Measurements from ENCODE around the gene MIA3.
"Not testable (repeated sequence)": the region's sequence is repeated elsewhere in the genome, so short reads cannot be mapped to it uniquely, and the experiment has no call there.

MIA3 gene

GRCh38 chr1:222665964-222666363, 48.1 kb downstream of the MIA3 start:
- DNase-seq, result no peak

GRCh38 chr1:222668184-222668583, 50.3 kb downstream of the MIA3 start:
- DNase-seq, result not testable (repeated sequence)

DNA sequence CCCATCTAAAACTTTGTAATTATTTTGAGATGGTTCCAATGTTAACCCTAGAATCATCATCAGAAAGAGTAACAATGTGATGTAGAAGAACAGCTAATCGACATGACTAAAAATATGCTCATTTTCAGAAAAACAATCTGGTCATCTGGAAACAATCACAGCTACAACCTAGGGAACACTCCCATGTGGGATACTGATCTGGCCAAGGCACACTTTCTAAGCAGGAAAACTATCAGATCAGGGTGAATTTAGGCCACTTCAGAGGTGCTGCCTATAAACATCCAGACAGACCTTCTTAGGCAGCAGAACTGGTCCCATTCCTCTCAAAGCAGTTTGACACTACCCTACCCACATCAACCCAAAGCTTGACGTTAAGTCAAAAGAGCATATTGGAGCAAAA, 51.2 kb downstream of the MIA3 start:
- DNase-seq, result not testable (repeated sequence)

DNA sequence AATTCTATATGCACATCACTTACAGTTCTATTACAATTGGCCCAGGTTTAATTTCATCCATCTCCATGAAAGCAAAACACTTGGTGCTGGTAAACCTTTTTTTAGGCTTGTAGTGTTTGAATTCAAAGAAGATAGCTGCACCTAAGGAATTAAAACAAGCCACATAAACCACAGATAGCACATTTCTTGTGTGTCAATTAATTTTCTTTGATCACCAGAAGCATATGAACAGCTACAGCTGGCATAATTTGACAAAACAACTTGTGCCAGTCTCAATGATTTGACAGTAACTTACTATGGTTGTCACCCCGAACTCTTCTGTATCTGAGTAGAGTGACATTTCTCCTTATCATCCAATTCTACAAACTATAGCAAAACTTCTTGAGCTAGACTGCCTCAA, 52.2 kb downstream of the MIA3 start:
- no peak for DNase-seq

GRCh38 chr1:222680080-222680479, 62.2 kb downstream of the MIA3 start:
- DNase-seq, result no peak

- no peak for DNase-seq
These were observed 73.1 kb downstream of the MIA3 start for GRCh38 chr1:222691016-222691415.

DNA sequence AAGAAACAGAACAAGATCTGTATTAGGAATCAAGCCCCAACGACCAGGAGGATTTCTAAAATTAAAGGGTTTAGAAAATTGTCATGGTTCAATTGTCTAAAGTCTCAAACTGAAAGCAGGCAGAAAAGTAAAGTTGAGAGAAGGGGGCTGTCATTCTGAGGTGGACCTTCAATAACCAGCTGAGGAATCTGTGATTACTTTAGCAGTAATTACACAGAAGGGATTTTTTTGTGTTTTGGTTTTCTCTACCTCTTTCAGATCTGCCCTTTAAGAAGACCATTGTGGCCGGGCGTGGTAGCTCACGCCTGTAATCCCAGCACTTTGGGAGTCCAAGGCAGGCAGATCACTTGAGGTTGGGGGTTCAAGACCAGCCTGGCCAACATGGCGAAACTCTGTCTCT, 77.0 kb downstream of the MIA3 start:
- no peak for DNase-seq

GRCh38 chr1:222696741-222697140, 78.8 kb downstream of the MIA3 start:
- no peak for DNase-seq

GRCh38 chr1:222697203-222697602, 79.3 kb downstream of the MIA3 start:
- peak; percentile 21 for DNase-seq

DNA sequence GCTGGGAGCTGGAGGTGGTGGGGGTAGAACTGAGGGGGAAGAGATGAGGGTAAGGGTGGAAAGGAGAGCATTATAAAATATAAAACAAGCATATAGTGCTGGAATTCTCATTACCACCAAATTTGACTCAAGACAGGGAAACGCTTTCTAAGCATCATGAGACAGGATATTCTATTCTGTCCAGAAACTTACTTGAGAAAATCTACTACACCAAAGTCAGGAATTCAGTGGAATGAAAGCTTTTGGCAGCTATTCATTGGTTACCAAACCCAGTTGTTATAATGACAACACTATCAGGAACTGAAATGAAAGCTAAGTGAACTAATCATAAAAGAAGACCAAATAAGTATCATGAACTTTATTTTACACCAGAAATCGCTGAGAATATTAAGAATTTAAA, 79.9 kb downstream of the MIA3 start:
- peak; percentile 6 for DNase-seq

GRCh38 chr1:222702210-222702609, 84.3 kb downstream of the MIA3 start:
- no peak for DNase-seq

GRCh38 chr1:222704260-222704659, 86.4 kb downstream of the MIA3 start:
- no peak for DNase-seq

GRCh38 chr1:222706815-222707214, 88.9 kb downstream of the MIA3 start:
- DNase-seq, result no peak

DNA sequence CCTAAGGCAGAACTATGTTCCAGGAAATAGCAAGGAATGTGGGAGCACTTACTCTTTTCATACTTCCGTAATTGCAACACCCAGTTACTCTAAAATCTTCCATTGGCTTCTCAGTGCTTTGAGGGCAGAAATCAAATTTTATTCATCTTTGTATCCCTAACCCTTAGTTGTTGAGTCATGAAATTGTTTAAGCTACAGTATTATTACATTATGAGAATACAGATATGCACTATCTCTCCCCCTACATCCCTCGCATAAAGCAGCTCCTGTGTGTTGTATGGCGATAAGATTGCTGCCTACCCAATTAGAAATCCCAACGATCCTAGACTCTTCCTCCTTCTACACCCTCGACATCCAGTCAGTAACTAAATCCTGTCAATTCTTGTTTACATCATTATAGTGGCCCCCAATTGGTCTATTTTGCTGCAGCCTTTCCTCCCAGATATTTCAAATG, 91.8 kb downstream of the MIA3 start:
- no peak for DNase-seq

DNA sequence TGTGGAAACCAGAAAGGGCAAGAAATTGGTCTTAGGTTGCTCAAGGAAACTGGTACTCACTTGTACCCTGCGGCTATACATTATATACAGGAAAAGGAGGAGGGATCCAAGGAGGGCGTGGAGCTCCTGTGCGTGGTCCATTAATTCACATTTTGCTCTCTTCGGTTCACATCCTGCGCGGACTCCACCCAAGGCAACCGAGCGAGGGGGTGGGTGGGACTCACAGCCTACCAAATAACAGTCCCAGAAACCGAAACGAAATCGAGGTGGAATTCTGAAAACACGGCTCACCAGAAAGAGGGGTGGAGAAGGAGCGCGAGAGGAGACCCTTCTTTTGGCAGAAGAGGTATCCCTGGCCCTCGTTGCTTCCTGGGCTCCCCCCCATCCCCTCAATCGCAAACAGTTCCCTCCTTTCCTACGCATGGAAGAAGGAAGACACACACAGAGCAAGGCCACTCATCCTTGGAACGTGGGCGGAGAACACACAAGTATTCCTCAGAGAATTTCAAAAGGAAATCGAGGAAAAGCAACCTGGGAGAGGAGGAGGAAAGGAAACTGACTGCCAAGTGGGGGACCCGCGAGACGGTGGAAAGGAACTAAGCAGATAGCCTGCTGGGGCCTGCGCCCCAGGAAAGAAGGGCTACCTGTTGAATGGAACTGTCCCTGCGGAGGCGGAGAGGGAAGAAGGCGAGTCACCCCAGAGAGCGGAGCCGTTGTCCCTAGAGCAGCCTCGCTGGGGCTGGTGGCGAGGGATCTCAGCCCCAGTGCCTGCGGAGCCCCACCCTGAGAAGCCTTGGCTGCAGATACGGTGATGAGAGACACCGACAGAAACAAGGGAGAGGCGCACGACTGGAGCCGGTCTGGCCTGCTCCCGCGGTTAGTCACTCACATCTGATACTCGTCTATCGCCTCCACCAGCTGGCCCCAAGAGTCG, 93.7 kb downstream of the MIA3 start:
- peak; percentile 84 for DNase-seq

DNA sequence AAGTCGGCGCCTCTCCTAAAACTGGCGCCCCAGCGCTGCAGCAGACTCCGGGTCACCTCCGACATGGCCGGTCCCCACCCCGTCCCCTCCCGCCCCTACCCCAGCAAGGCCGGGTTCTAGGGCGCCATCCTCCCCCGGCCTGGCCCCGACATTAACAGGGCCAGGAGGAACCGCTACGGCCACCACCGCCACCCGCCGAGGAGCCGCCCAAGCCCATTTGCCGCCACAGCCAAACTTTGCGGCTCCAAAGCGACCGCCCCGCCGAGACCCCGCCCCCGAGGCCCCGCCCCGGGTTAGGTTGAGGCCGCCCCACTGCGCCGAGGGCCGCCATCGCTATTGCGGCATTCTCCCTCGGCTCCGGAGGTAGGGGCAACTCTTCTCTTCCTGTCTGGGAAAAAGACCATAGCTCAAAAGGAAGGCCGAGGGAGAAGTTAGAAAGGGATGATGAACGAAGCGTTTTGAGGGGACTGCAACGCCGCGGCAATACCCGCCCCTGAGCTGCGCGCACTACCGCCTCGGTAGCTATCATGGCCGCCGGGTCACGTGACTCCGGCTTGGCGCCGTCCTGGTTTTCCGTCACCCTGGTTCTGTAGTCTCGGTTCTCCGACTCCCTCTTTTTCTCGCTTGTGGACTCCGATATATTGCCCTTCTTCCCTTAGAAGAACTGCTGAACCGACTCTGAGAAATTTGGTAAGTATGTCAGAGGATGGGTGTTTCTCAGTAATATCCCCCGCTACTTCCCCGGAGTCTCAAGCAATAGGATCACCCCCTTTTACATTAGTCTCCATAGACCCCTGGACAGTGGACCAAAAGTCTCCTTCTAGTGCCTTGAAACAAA, 94.6 kb downstream of the MIA3 start, which contains the start of the genes AIDA and BROX:
AIDA (minus strand) TSS at position 239 of the 838 bp plus-strand sequence; CDS start at position 65, 174 bp downstream.
BROX (plus strand) TSS at position 312 of the 838 bp plus-strand sequence. CDS start 3,136 bp downstream, outside the sequence.
- DNase-seq, result peak; percentile 94

DNA sequence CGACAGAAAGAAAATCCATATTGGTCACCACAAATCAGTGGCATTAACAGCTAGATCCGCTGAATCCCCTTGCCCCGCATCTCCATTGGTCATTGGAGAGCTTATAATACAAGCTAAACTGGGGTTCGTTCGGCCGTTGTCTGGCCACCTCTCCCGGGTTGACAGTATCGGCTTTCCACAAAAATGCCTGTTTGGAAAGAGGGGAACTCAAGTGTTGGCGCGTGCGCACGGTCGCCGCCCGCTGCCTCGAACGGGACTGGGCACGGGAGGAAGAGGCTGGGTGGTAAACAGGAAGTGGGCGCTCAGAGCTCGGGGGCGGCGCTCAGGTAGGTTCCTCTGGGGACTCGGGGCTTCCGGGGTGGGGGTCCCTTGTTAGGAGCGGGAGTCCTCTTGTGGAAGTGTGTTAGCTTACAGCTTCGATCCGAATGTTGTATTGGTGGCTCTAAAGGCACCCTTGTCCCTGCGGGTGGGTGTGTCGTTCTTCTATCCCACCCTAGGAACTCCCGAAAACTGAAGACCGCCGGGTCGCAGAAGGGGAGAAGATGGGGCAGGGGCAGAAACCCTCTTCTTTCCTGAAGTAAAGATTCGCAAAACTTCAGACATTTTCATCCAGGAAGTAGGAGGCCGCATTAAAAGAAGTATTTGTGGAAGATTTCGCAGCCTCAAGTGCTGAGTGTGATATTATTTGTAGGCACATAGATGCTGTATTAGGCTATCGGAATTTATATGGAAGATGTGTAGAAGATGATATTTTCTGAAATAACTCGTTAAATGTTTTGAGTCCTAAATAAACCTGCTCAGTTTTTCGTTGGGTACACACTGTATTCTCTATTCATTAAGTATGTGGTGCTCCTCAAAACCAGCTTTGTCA, 95.4 kb downstream of the MIA3 start:
- DNase-seq, result peak; percentile 96

GRCh38 chr1:222716393-222716792, 98.5 kb downstream of the MIA3 start:
- no peak for DNase-seq

Data from suppressor macrophage treated with lipopolysaccharide for 4 hours (primary cell).